HepG2 (cell line): ENCODE data around the gene TMEM135. TPM values are rescaled to one million over a fixed set of nuclear protein-coding genes. Genes with fewer than 3 reads are reported as not detected.

ENCODE experiments used
- ARHGAP35 ChIP-seq: sonication (generic); formaldehyde crosslinking; IDR thresholded peaks from 2 replicates; pipeline ENCODE4 v1.9.0; 2022; ENCODE audit warnings: mild to moderate bottlenecking, inconsistent platforms, moderate library complexity, missing genetic modification reagents, borderline replicate concordance
- ELF4 ChIP-seq: sonication (generic); formaldehyde crosslinking; IDR thresholded peaks from 2 replicates; pipeline ENCODE4 v1.5.0; 2020; ENCODE audit warnings: missing genetic modification reagents, mild to moderate bottlenecking, moderate library complexity, borderline replicate concordance
- GLI4 ChIP-seq: sonication (generic); formaldehyde crosslinking; IDR thresholded peaks from 2 replicates; pipeline ENCODE4 v1.5.1; 2020; ENCODE audit warnings: missing genetic modification reagents, mild to moderate bottlenecking, moderate library complexity, borderline replicate concordance
- HHEX ChIP-seq: IDR thresholded peaks from 2 replicates; pipeline ENCODE4 v1.6.1; 2016; ENCODE audit warnings: control low read depth
- HNF4G ChIP-seq, 2 experiments: sonication (generic) in 1 of 2; formaldehyde crosslinking in 1 of 2; IDR thresholded peaks; 2 replicates each; pipeline versions ENCODE4 v1.4.0 to v1.6.1; 2011 to 2020; ENCODE audit warnings: borderline replicate concordance in 2 of 2, low read depth in 2 of 2, mild to moderate bottlenecking in 2 of 2, low read length in 1 of 2, missing genetic modification reagents in 1 of 2, moderate library complexity in 1 of 2
- IKZF4 ChIP-seq: sonication (generic); formaldehyde crosslinking; IDR thresholded peaks from 2 replicates; pipeline ENCODE4 v1.5.1; 2020; ENCODE audit warnings: borderline replicate concordance, mild to moderate bottlenecking, low read depth, missing genetic modification reagents; ENCODE audit errors: not compliant biosample characterization
- ISL2 ChIP-seq: sonication (generic); formaldehyde crosslinking; IDR thresholded peaks from 2 replicates; pipeline ENCODE4 v1.5.0; 2020; ENCODE audit warnings: missing genetic modification reagents
- MIER2 ChIP-seq: IDR thresholded peaks from 2 replicates; pipeline ENCODE4 v1.6.1; 2016; ENCODE audit warnings: missing biosample characterization, missing genetic modification reagents
- NFYB ChIP-seq: sonication (generic); formaldehyde crosslinking; IDR thresholded peaks from 2 replicates; pipeline ENCODE4 v1.4.0; 2020; ENCODE audit warnings: missing genetic modification reagents
- PITX1 ChIP-seq: sonication (generic); formaldehyde crosslinking; IDR thresholded peaks from 2 replicates; pipeline ENCODE4 v1.5.1; 2020; ENCODE audit warnings: mild to moderate bottlenecking, missing genetic modification reagents
- SNRNP70 ChIP-seq: fragments of 200-400 bp; formaldehyde crosslinking; IDR thresholded peaks from 2 replicates; pipeline ENCODE4 v1.6.1; 2017; ENCODE audit warnings: mild to moderate bottlenecking, low read depth, low read length, moderate library complexity
- SPEN ChIP-seq: sonication (generic); formaldehyde crosslinking; IDR thresholded peaks from 2 replicates; pipeline ENCODE4 v1.5.1; 2020; ENCODE audit warnings: low read depth, mild to moderate bottlenecking, missing genetic modification reagents
- U2AF1 ChIP-seq: fragments of 200-400 bp; formaldehyde crosslinking; optimal IDR thresholded peaks from 2 replicates; pipeline ENCODE3; 2017; ENCODE audit warnings: mild to moderate bottlenecking, low read depth, low read length
- ZBTB1 ChIP-seq: sonication (generic); formaldehyde crosslinking; IDR thresholded peaks from 2 replicates; pipeline ENCODE4 v1.4.0; 2020; ENCODE audit warnings: missing genetic modification reagents, borderline replicate concordance
- ZFAT ChIP-seq: sonication (generic); formaldehyde crosslinking; conservative IDR thresholded peaks from 2 replicates; pipeline ENCODE4 v1.8.1; 2023; ENCODE audit warnings: missing genetic modification reagents, inconsistent platforms
- ZFP36L1 ChIP-seq: sonication (generic); formaldehyde crosslinking; IDR thresholded peaks from 2 replicates; pipeline ENCODE4 v1.8.0; 2022; ENCODE audit warnings: mild to moderate bottlenecking, missing genetic modification reagents, moderate library complexity
- ZNF615 ChIP-seq: sonication (generic); formaldehyde crosslinking; IDR thresholded peaks from 2 replicates; pipeline ENCODE4 v1.5.0; 2020; ENCODE audit warnings: mild to moderate bottlenecking, missing genetic modification reagents, borderline replicate concordance
- ZSCAN12 ChIP-seq: sonication (generic); formaldehyde crosslinking; IDR thresholded peaks from 2 replicates; pipeline ENCODE4 v1.9.0; 2021; ENCODE audit warnings: mild to moderate bottlenecking, missing genetic modification reagents
- ZSCAN9 ChIP-seq: IDR thresholded peaks from 2 replicates; pipeline ENCODE4 v1.6.1; 2016; ENCODE audit warnings: borderline replicate concordance
- polyA plus RNA-seq, 8 experiments: library from polyadenylated mRNA; depleted of rRNA in 3 of 8; stranded (reverse) in 7 of 8; unstranded in 1 of 8; fragments of >200 nt; fragmentation: Illumina TruSeq in 4 of 8; extraction: Trizol in 4 of 8; gene quantifications; 2 replicates each; pipeline versions ENCODE4 v1.2.1 to v1.2.3, GENCODE V29; 2011 to 2016; ENCODE audit warnings: low read depth in 4 of 8, missing spikeins in 1 of 8, mixed read lengths in 1 of 8; ENCODE audit not compliant: insufficient read depth in 1 of 8
- total RNA-seq, 5 experiments: library from RNA; depleted of rRNA; stranded (reverse); fragments of >200 nt; fragmentation: Illumina TruSeq; extraction: Trizol; gene quantifications; 2 replicates each; pipeline ENCODE4 v1.2.3, GENCODE V29; 2016; ENCODE audit warnings: low read depth in 1 of 5
- TF ChIP-seq, protein P1 (sequence below): sonication (generic); formaldehyde crosslinking; IDR thresholded peaks from 2 replicates; pipeline ENCODE4 v1.4.0; 2020; ENCODE audit warnings: low read depth, mild to moderate bottlenecking, missing genetic modification reagents
- TF ChIP-seq, protein P2 (sequence below): sonication (generic); formaldehyde crosslinking; IDR thresholded peaks from 2 replicates; pipeline ENCODE4 v1.8.1; 2023; ENCODE audit warnings: mild to moderate bottlenecking, missing genetic modification reagents, borderline replicate concordance
- TF ChIP-seq, protein P3 (sequence below): sonication (generic); formaldehyde crosslinking; IDR thresholded peaks from 2 replicates; pipeline ENCODE4 v1.5.1; 2020; ENCODE audit warnings: missing genetic modification reagents, mild to moderate bottlenecking, borderline replicate concordance
- TF ChIP-seq, protein P4 (sequence below), 2 experiments: sonication (generic) in 1 of 2; formaldehyde crosslinking in 1 of 2; IDR thresholded peaks; 2 replicates each; pipeline versions ENCODE4 v1.5.1 to v1.6.1; 2011 to 2020; ENCODE audit warnings: borderline replicate concordance in 1 of 2, low read depth in 1 of 2, low read length in 1 of 2, mild to moderate bottlenecking in 1 of 2, missing genetic modification reagents in 1 of 2, moderate library complexity in 1 of 2

TMEM135 gene
- total and polyA plus RNA-seq, 2 of the 13 experiments (the other 11 are each of a cell fraction or from before 2014, with no cell fraction given): 36.6 to 88.9 TPM

DNA sequence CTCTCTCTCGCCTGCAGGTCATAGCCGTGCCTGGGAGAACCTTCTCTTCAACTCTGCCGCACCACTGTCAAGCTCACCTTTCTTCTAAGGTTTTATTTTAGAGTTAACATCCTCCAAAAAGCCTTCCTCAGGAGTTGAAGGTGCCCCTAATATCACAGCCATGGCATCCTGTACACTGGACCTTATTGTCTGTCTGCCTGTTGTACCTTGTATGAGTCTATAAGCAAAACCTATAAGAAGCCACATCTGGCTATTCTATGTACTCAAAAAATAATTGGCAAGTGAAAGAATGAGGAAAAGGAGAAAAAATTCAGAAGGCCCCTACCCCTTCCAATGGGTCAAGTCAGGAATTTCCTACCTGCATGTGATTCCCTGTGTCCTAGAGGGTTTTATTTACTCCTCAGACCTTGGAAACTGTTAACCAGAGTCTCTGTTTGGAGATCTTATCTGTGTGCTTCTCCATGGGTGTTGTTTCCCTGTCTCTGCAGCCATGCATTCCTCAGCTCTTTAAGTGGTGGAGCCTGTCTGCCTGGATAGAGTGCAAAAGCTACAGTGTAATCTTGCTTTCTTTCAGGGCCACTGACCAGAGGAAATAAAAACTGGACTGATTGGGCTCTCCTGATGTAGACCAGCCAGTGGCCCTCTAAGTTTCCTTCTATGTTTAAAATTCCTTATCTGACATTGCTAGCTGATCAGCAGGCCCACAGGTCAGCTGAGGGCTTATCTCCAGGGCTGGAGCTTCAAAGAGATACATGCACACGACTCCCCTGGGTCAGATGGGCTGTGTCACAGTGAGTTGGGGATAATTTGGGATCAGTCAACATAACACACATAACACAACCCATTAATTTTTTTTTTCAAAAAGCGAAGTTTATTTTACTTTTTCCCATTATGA lies 37.6 kb upstream of the TMEM135 start (continued):
- TF ChIP-seq ZSCAN9 (peak; percentile 76; the same call in 1 of the 2 replicates), ZFAT (CRISPR knock-in tag) (no peak), GLI4 (CRISPR knock-in tag) (no peak), HHEX (CRISPR knock-in tag) (no peak), HNF4G (IDR thresholded peaks at IDR 0.05; ENCODE audit: borderline replicate concordance, low read depth, low read length) (peak; percentile 12; the same call in 1 of the 2 replicates), HNF4G (CRISPR knock-in tag; IDR thresholded peaks at IDR 0.05; ENCODE audit: borderline replicate concordance, low read depth) (peak; percentile 59; the same call in 1 of the 2 replicates), ZNF615 (no peak), NFYB (CRISPR knock-in tag) (no peak; the same call in 1 of the 2 replicates), MIER2 (CRISPR knock-in tag) (peak; percentile 73; the same call in 1 of the 2 replicates), PITX1 (CRISPR knock-in tag) (peak; percentile 85), ISL2 (CRISPR knock-in tag) (peak; percentile 94), SPEN (CRISPR knock-in tag) (no peak), ARHGAP35 (CRISPR knock-in tag) (no peak), SNRNP70 (no peak), U2AF1 (no peak), ELF4 (no peak), IKZF4 (CRISPR knock-in tag) (no peak), ZFP36L1 (CRISPR knock-in tag) (no peak), ZSCAN12 (CRISPR knock-in tag) (no peak), ZBTB1 (no peak)
- TF ChIP-seq, protein P1, sequence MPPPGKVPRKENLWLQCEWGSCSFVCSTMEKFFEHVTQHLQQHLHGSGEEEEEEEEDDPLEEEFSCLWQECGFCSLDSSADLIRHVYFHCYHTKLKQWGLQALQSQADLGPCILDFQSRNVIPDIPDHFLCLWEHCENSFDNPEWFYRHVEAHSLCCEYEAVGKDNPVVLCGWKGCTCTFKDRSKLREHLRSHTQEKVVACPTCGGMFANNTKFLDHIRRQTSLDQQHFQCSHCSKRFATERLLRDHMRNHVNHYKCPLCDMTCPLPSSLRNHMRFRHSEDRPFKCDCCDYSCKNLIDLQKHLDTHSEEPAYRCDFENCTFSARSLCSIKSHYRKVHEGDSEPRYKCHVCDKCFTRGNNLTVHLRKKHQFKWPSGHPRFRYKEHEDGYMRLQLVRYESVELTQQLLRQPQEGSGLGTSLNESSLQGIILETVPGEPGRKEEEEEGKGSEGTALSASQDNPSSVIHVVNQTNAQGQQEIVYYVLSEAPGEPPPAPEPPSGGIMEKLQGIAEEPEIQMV (CRISPR knock-in tag): 0 out of 2 replicates have a peak, but pooled peaks have one; percentile 28
- TF ChIP-seq, protein P2, sequence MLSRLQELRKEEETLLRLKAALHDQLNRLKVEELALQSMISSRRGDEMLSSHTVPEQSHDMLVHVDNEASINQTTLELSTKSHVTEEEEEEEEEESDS (CRISPR knock-in tag): no peak
- TF ChIP-seq, protein P3, sequence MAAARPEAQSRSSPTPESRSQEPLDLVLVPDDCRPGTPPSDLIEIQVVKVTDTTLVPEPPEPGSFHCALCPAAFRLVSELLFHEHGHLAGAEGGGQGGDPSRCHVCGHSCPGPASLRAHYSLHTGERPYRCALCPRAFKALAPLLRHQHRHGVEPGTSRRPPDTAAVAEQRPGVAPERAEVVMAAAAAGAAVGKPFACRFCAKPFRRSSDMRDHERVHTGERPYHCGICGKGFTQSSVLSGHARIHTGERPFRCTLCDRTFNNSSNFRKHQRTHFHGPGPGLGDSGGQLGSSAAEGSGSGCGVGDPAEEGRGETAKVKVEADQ (CRISPR knock-in tag): no peak
- TF ChIP-seq, protein P4, sequence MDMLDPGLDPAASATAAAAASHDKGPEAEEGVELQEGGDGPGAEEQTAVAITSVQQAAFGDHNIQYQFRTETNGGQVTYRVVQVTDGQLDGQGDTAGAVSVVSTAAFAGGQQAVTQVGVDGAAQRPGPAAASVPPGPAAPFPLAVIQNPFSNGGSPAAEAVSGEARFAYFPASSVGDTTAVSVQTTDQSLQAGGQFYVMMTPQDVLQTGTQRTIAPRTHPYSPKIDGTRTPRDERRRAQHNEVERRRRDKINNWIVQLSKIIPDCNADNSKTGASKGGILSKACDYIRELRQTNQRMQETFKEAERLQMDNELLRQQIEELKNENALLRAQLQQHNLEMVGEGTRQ (IDR thresholded peaks at IDR 0.05; ENCODE audit: low read depth, low read length): peak; percentile 54; the same call in 1 of the 2 replicates
- TF ChIP-seq, protein P4 (CRISPR knock-in tag; IDR thresholded peaks at IDR 0.05; ENCODE audit: borderline replicate concordance): no peak; the same call in 1 of the 2 replicates
